ENCODE measurements around the gene LAD1.

GRCh38 chr1:201405484-201405831, 6.3 kb upstream of the LAD1 start:
- TF ChIP-seq CTCF (conservative IDR thresholded peaks at IDR 0.05; ENCODE audit: low read length) (no peak), EZH2phosphoT487 (IDR thresholded peaks at IDR 0.05; ENCODE audit: borderline replicate concordance, low read depth, low read length) (no peak)
